DOHH2 (cell line): ENCODE data around the gene GAPT.

Experiments used
- H3F3A ChIP-seq: fragments of 200-600 bp; sonication (generic), shearing (Covaris generic); 2 replicates; pipeline ENCODE4 v1.6.0; 2016; ENCODE audit warnings: antibody characterized with exemption, mild to moderate bottlenecking; ENCODE audit not compliant: control insufficient read depth, insufficient read depth
- H3K27ac ChIP-seq: fragments of 200-600 bp; sonication (generic); 2 replicates; pipeline ENCODE4 v1.5.1; 2014; ENCODE audit warnings: low read depth, mild to moderate bottlenecking, low read length, moderate library complexity
- H3K27me3 ChIP-seq: fragments of 200-600 bp; sonication (generic); 2 replicates; pipeline ENCODE4 v1.6.1; 2014; ENCODE audit warnings: mild to moderate bottlenecking, low read length, mixed read lengths; ENCODE audit not compliant: control insufficient read depth
- H3K36me3 ChIP-seq: fragments of 200-600 bp; sonication (generic); 2 replicates; pipeline ENCODE4 v1.6.1; 2014; ENCODE audit warnings: mild to moderate bottlenecking, low read length, moderate library complexity, mixed read lengths; ENCODE audit not compliant: control insufficient read depth
- H3K4me1 ChIP-seq: fragments of 200-600 bp; sonication (generic); 2 replicates; pipeline ENCODE4 v1.6.1; 2014; ENCODE audit warnings: mild to moderate bottlenecking, low read length, mixed read lengths; ENCODE audit not compliant: control insufficient read depth
- H3K4me2 ChIP-seq: fragments of 200-600 bp; sonication (generic); 2 replicates; pipeline ENCODE4 v1.6.0; 2014; ENCODE audit warnings: mild to moderate bottlenecking, low read length, moderate library complexity
- H3K4me3 ChIP-seq: fragments of 200-600 bp; sonication (generic); 2 replicates; pipeline ENCODE4 v1.5.1; 2014; ENCODE audit warnings: mild to moderate bottlenecking, low read length, mixed read lengths
- H3K79me2 ChIP-seq: fragments of 200-600 bp; sonication (generic); 2 replicates; pipeline ENCODE4 v1.6.1; 2014; ENCODE audit warnings: mild to moderate bottlenecking, low read length, mixed read lengths; ENCODE audit not compliant: control insufficient read depth
- H3K9me2 ChIP-seq: fragments of 200-600 bp; sonication (generic); replicated peaks from 2 replicates; pipeline ENCODE4 v1.6.1; 2014; ENCODE audit warnings: mild to moderate bottlenecking, low read length, mixed read lengths; ENCODE audit not compliant: control insufficient read depth
- H3K9me3 ChIP-seq: fragments of 200-600 bp; sonication (generic); 2 replicates; pipeline ENCODE4 v1.6.1; 2014; ENCODE audit warnings: antibody characterized with exemption, low read length, mixed read lengths; ENCODE audit not compliant: control insufficient read depth, insufficient read depth
- H4K20me1 ChIP-seq: fragments of 200-600 bp; sonication (generic); 2 replicates; pipeline ENCODE4 v1.6.0; 2014; ENCODE audit warnings: low read depth, mild to moderate bottlenecking, antibody characterized with exemption, low read length, moderate library complexity; ENCODE audit not compliant: control insufficient read depth, insufficient read depth
- CTCF ChIP-seq: fragments of 200-600 bp; sonication (generic); IDR thresholded peaks from one replicate; pipeline ENCODE4 v1.5.1; 2014; ENCODE audit warnings: antibody characterized with exemption, mild to moderate bottlenecking, low read depth, low read length; ENCODE audit not compliant: poor library complexity, severe bottlenecking
- EZH2phosphoT487 ChIP-seq: fragments of 200-600 bp; sonication (generic); IDR thresholded peaks from 2 replicates; pipeline ENCODE4 v1.6.1; 2017; ENCODE audit warnings: borderline replicate concordance, mild to moderate bottlenecking, antibody characterized with exemption, low read length, moderate library complexity, mixed read lengths

Gene GAPT

GRCh38 chr5:58451732-58452565 is 39.3 kb upstream of the GAPT start:
- no peak overlapping the region for H3K27ac ChIP-seq
- no peaks in the 10 kb centered on the region for H3F3A ChIP-seq
- H3K79me2 ChIP-seq, result no peaks in the 10 kb centered on the region
- H3K9me3 ChIP-seq, result no peaks in the 10 kb centered on the region
- TF ChIP-seq EZH2phosphoT487 (no peak), CTCF (no peak)
- no peak overlapping the region for H3K4me2 ChIP-seq
- no peaks in the 10 kb centered on the region for H4K20me1 ChIP-seq
- no peaks in the 10 kb centered on the region for H3K36me3 ChIP-seq
- no peaks in the 10 kb centered on the region for H3K4me1 ChIP-seq
- H3K27me3 ChIP-seq, result peaks cover 2% of the 10 kb centered on the region; the same call in 1 of the 2 replicates
- H3K4me3 ChIP-seq, result no peak overlapping the region
- no peaks in the 10 kb centered on the region for H3K9me2 ChIP-seq

GRCh38 chr5:58452566-58453258 is 38.5 kb upstream of the GAPT start:
- Histone ChIP-seq H3K36me3 (no peaks in the 10 kb centered on the region), H3F3A (no peaks in the 10 kb centered on the region), H3K9me3 (no peaks in the 10 kb centered on the region), H3K27me3 (peaks cover 2% of the 10 kb centered on the region; the same call in 1 of the 2 replicates), H3K4me3 (no peak overlapping the region), H4K20me1 (no peaks in the 10 kb centered on the region), H3K4me2 (no peak overlapping the region), H3K4me1 (no peaks in the 10 kb centered on the region), H3K79me2 (no peaks in the 10 kb centered on the region), H3K27ac (no peak overlapping the region), H3K9me2 (no peaks in the 10 kb centered on the region)
- TF ChIP-seq CTCF (no peak), EZH2phosphoT487 (no peak)

- Histone ChIP-seq H3K36me3 (no peaks in the 10 kb centered on the region), H3K79me2 (no peaks in the 10 kb centered on the region), H3K27me3 (peaks cover 5% of the 10 kb centered on the region), H4K20me1 (no peaks in the 10 kb centered on the region), H3K27ac (no peak overlapping the region), H3F3A (no peaks in the 10 kb centered on the region), H3K4me3 (no peak overlapping the region), H3K9me3 (no peaks in the 10 kb centered on the region), H3K9me2 (no peaks in the 10 kb centered on the region), H3K4me2 (no peak overlapping the region), H3K4me1 (no peaks in the 10 kb centered on the region)
- TF ChIP-seq EZH2phosphoT487 (no peak), CTCF (no peak)
Measured at GRCh38 chr5:58453306-58453705, 37.9 kb upstream of the GAPT start.
